Ascending aorta (tissue), 2 donors: ENCODE data around the gene NSUN4. TPM values are rescaled to one million over a fixed set of nuclear protein-coding genes. Genes with fewer than 3 reads are reported as not detected.

Experiments
- DNase-seq, 2 donors: peaks; one replicate each; pipeline ENCODE4 v3.0.0-alpha.2; 2019; ENCODE audit warnings: low spot score in 2 of 2
- H3K27ac ChIP-seq, 2 donors: fragments of 200-600 bp; sonication (generic); one replicate each; pipeline ENCODE4 v1.5.1; 2016 to 2017; ENCODE audit warnings: mild to moderate bottlenecking in 1 of 2
- H3K27me3 ChIP-seq: fragments of 200-600 bp; sonication (generic); one replicate; pipeline ENCODE4 v1.5.1; 2017
- H3K36me3 ChIP-seq, 2 donors: fragments of 200-600 bp; sonication (generic); one replicate each; pipeline ENCODE4 v1.5.1; 2016
- H3K4me1 ChIP-seq, 2 donors: fragments of 200-600 bp; sonication (generic); one replicate each; pipeline ENCODE4 v1.5.1; 2016 to 2017; ENCODE audit warnings: mild to moderate bottlenecking in 1 of 2
- H3K4me3 ChIP-seq, 2 donors: fragments of 200-600 bp; sonication (generic); one replicate each; pipeline ENCODE4 v1.5.1; 2016 to 2017; ENCODE audit warnings: mild to moderate bottlenecking in 1 of 2
- H3K9me3 ChIP-seq, 2 donors: fragments of 200-600 bp; sonication (generic); one replicate each; pipeline ENCODE4 v1.5.1; 2016
- intact Hi-C: fragments of 100-400 bp; cut with DNase I; formaldehyde crosslinking; loops from one replicate; pipeline ENCODE4 v1.15.1; 2023
- total RNA-seq: library from RNA; depleted of rRNA; stranded (reverse); fragments of >200 nt; gene quantifications from one replicate; pipeline ENCODE4 v1.1.0, GENCODE V29; 2016
- TF ChIP-seq, protein P1 (sequence below), 3 experiments: fragments of 200-600 bp in 2 of 3; fragments of 450-650 bp in 1 of 3; sonication (generic) in 2 of 3; IDR thresholded peaks; one replicate each; pipeline ENCODE4 v1.5.1; 2016 to 2019; ENCODE audit warnings: antibody characterized with exemption in 3 of 3, mild to moderate bottlenecking in 1 of 3, moderate library complexity in 1 of 3

Gene NSUN4
- total RNA-seq, 1 donor from 2014 or later: 6.1 TPM

DNA sequence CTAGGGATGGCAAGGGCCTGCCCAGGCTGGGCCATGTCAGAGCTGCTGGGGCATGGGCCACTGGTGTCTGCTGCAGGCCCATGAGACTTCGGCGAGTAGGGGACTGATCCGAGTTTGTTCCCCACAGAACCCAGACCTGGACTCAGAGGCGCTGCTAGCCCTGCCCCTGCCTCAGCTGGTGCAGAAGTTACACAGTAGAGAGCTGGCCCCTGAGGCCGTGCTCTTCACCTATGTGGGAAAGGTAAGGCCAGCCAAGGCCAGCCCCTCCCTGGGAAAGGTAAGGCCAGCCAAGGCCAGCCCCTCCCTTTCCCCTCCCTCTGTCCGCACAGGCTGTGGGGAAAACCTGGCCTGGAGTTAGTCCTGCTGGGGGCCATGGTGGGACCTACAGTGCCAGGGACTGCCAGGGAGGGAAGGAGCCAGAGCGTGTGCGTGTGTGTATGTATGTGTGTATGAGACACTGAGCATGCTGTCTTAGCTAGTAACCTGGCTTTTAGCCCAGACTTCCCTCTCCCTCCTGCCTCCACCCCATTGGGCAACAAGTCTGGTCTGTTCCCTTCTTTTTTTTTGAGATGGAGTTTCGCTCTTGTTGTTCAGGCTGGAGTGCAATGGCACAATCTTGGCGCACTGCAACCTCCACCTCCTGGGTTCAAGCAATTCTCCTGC lies 61.5 kb downstream of the NSUN4 start:
- TF ChIP-seq, protein P1, sequence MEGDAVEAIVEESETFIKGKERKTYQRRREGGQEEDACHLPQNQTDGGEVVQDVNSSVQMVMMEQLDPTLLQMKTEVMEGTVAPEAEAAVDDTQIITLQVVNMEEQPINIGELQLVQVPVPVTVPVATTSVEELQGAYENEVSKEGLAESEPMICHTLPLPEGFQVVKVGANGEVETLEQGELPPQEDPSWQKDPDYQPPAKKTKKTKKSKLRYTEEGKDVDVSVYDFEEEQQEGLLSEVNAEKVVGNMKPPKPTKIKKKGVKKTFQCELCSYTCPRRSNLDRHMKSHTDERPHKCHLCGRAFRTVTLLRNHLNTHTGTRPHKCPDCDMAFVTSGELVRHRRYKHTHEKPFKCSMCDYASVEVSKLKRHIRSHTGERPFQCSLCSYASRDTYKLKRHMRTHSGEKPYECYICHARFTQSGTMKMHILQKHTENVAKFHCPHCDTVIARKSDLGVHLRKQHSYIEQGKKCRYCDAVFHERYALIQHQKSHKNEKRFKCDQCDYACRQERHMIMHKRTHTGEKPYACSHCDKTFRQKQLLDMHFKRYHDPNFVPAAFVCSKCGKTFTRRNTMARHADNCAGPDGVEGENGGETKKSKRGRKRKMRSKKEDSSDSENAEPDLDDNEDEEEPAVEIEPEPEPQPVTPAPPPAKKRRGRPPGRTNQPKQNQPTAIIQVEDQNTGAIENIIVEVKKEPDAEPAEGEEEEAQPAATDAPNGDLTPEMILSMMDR (IDR thresholded peaks at IDR 0.05): no peak
- intact Hi-C loops: no loop called here
- H3K4me1 ChIP-seq: peaks cover 9 to 26% of the 10 kb centered on the region in 2 donors
- DNase-seq: peak in 1 of 2 donors; percentile 84
- H3K36me3 ChIP-seq: no peaks in the 10 kb centered on the region
- H3K9me3 ChIP-seq: no peaks in the 10 kb centered on the region
- no peak overlapping the region for H3K27ac ChIP-seq
- H3K4me3 ChIP-seq: no peak overlapping the region
- no peaks in the 10 kb centered on the region for H3K27me3 ChIP-seq

GRCh38 chr1:46403916-46404315 lies 63.3 kb downstream of the NSUN4 start:
- Histone ChIP-seq H3K27ac (no peak overlapping the region), H3K4me3 (no peak overlapping the region), H3K36me3 (no peaks in the 10 kb centered on the region), H3K9me3 (no peaks in the 10 kb centered on the region), H3K27me3 (no peaks in the 10 kb centered on the region), H3K4me1 (peaks cover 9 to 26% of the 10 kb centered on the region in 2 donors)
- DNase-seq: no peak
- intact Hi-C loops: no loop called here
- TF ChIP-seq, protein P1 (IDR thresholded peaks at IDR 0.05): no peak

DNA sequence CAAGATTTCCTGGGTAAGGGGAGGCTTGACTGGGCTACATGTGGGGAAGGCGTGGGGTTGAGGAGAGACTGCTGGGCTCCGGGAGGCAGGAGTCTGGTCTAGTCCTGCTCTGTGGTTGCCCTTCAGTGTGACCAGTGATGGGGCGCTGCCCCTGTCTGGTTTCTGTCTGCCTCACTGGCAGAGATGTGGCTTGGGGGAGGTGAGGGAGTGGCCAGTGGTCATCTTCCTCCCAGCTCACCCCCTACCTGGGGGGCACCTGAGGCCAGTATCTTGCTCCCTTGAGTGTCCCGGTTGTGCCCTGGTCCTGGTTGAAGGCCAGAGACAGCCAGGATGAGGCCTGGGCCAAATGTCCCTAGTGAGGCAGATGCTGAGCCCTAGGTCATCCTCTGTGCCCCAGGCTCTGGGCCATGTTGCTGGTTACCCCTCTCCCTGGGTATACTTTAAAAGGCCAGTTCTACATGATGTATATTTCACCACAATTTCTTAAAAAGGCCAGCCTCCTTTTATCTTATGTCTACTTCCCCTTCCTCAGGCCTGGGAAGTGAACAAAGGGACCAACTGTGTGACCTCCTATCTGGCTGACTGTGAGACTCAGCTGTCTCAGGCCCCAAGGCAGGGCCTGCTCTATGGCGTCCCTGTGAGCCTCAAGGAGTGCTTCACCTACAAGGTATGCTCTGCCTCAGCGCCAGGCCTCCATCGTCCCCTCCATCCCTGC lies 64.0 kb downstream of the NSUN4 start:
- H3K4me1 ChIP-seq: peaks cover 9 to 26% of the 10 kb centered on the region in 2 donors
- no peaks in the 10 kb centered on the region for H3K27me3 ChIP-seq
- no peaks in the 10 kb centered on the region for H3K9me3 ChIP-seq
- H3K27ac ChIP-seq: no peak overlapping the region
- TF ChIP-seq, protein P1 (IDR thresholded peaks at IDR 0.05): no peak
- intact Hi-C loops: no loop called here
- DNase-seq: no peak
- H3K36me3 ChIP-seq: no peaks in the 10 kb centered on the region
- no peak overlapping the region for H3K4me3 ChIP-seq

GRCh38 chr1:46405197-46405555 lies 64.6 kb downstream of the NSUN4 start:
- Histone ChIP-seq H3K4me3 (no peak overlapping the region), H3K27ac (no peak overlapping the region), H3K4me1 (peaks cover 9 to 26% of the 10 kb centered on the region in 2 donors), H3K36me3 (no peaks in the 10 kb centered on the region), H3K27me3 (no peaks in the 10 kb centered on the region), H3K9me3 (no peaks in the 10 kb centered on the region)
- TF ChIP-seq, protein P1 (IDR thresholded peaks at IDR 0.05): no peak
- intact Hi-C loops: no loop called here
- no peak for DNase-seq

GRCh38 chr1:46405724-46406123 lies 65.1 kb downstream of the NSUN4 start:
- Histone ChIP-seq H3K4me1 (peaks cover 9 to 26% of the 10 kb centered on the region in 2 donors), H3K27ac (no peak overlapping the region), H3K27me3 (no peaks in the 10 kb centered on the region), H3K36me3 (no peaks in the 10 kb centered on the region), H3K9me3 (no peaks in the 10 kb centered on the region), H3K4me3 (no peak overlapping the region)
- intact Hi-C loops: loop anchor here (1.0 kb wide), 2 partner anchors 123 to 318 kb away; no protein-coding TSS in a partner anchor
- TF ChIP-seq, protein P1 (IDR thresholded peaks at IDR 0.05): no peak
- no peak for DNase-seq
